ENCODE measurements around the gene FSTL5.

DNA sequence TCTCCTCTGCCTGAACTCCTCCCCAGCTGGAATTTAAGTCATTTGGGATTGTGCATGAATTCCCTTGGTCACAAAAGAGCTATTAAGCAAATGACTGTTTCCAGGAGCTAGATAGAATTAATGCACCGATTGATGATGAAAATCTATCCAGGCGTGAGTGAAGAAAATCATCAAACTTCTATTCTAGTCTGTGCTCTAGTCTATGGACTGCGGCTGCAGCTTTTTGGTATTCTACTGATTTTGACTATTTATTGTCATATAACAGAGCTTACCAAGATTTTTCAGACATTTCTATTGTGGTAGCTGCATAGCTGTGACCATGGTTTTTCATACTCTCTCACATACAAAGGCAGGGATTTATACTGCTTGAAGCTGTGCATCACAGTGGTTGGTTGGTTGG is 403.8 kb downstream of the FSTL5 start:
- TF ChIP-seq, protein P1, sequence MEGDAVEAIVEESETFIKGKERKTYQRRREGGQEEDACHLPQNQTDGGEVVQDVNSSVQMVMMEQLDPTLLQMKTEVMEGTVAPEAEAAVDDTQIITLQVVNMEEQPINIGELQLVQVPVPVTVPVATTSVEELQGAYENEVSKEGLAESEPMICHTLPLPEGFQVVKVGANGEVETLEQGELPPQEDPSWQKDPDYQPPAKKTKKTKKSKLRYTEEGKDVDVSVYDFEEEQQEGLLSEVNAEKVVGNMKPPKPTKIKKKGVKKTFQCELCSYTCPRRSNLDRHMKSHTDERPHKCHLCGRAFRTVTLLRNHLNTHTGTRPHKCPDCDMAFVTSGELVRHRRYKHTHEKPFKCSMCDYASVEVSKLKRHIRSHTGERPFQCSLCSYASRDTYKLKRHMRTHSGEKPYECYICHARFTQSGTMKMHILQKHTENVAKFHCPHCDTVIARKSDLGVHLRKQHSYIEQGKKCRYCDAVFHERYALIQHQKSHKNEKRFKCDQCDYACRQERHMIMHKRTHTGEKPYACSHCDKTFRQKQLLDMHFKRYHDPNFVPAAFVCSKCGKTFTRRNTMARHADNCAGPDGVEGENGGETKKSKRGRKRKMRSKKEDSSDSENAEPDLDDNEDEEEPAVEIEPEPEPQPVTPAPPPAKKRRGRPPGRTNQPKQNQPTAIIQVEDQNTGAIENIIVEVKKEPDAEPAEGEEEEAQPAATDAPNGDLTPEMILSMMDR (IDR thresholded peaks at IDR 0.05) = no peak
- TF ChIP-seq POLR2A (IDR thresholded peaks at IDR 0.05) (no peak), EP300 (IDR thresholded peaks at IDR 0.05) (no peak)
